DND-41 (cell line): ENCODE data around the gene ASB4.

ENCODE experiments used
- ATAC-seq: fragments of 200-7000 bp; cut with Tn5 transposase; 3 replicates; pipeline ENCODE4 v1.9.1; 2021; ENCODE audit warnings: low read depth; ENCODE audit not compliant: insufficient read depth
- DNase-seq: peaks from one replicate; pipeline ENCODE4 v3.0.0-alpha.2; 2020
- H2AFZ ChIP-seq: 2 replicates; pipeline ENCODE4 v1.6.0; 2012; ENCODE audit warnings: low read depth, low read length
- H3K27ac ChIP-seq: 2 replicates; pipeline ENCODE4 v1.5.1; 2012; ENCODE audit warnings: low read length, inconsistent platforms
- H3K27me3 ChIP-seq: fragments of 200-600 bp; sonication (generic); 2 replicates; pipeline ENCODE4 v1.6.0; 2012; ENCODE audit warnings: low read length, mild to moderate bottlenecking, inconsistent platforms; ENCODE audit not compliant: insufficient read depth, poor library complexity
- H3K36me3 ChIP-seq: 2 replicates; pipeline ENCODE4 v1.5.1; 2012; ENCODE audit warnings: low read length, inconsistent platforms; ENCODE audit not compliant: insufficient read depth
- H3K4me1 ChIP-seq: 2 replicates; pipeline ENCODE4 v1.5.1; 2012; ENCODE audit warnings: mild to moderate bottlenecking, low read length; ENCODE audit not compliant: insufficient read depth
- H3K4me2 ChIP-seq: 2 replicates; pipeline ENCODE4 v1.6.0; 2012; ENCODE audit warnings: mild to moderate bottlenecking, moderate library complexity, low read length, inconsistent platforms; ENCODE audit not compliant: insufficient read depth
- H3K4me3 ChIP-seq, 2 experiments: fragments of 200-600 bp in 1 of 2; shearing (Covaris generic) in 1 of 2; 2 replicates each; pipeline ENCODE4 v1.5.1; 2012 to 2016; ENCODE audit warnings: inconsistent platforms in 2 of 2, low read length in 2 of 2, mild to moderate bottlenecking in 2 of 2, low read depth in 1 of 2, moderate library complexity in 1 of 2
- H3K79me2 ChIP-seq: 2 replicates; pipeline ENCODE4 v1.6.0; 2012; ENCODE audit warnings: low read length, inconsistent platforms; ENCODE audit not compliant: insufficient read depth
- H3K9ac ChIP-seq: 2 replicates; pipeline ENCODE4 v1.6.0; 2012; ENCODE audit warnings: low read depth, mild to moderate bottlenecking, inconsistent platforms, low read length, moderate library complexity
- H3K9me3 ChIP-seq: 2 replicates; pipeline ENCODE4 v1.5.1; 2012; ENCODE audit warnings: low read length, moderate library complexity, mild to moderate bottlenecking, inconsistent platforms; ENCODE audit not compliant: insufficient read depth, severe bottlenecking
- H4K20me1 ChIP-seq: 2 replicates; pipeline ENCODE4 v1.6.0; 2012; ENCODE audit warnings: low read length; ENCODE audit not compliant: insufficient read depth
- CTCF ChIP-seq: IDR thresholded peaks from 2 replicates; pipeline ENCODE4 v1.5.1; 2012; ENCODE audit warnings: borderline replicate concordance, low read length, moderate library complexity, mild to moderate bottlenecking; ENCODE audit not compliant: poor library complexity, severe bottlenecking; ENCODE audit errors: extremely low read depth
- EZH2 ChIP-seq: IDR thresholded peaks from 3 replicates; pipeline ENCODE4 v1.6.1; 2012; ENCODE audit warnings: borderline replicate concordance, low read depth, mild to moderate bottlenecking, moderate library complexity, low read length, inconsistent platforms; ENCODE audit not compliant: severe bottlenecking

ASB4 gene

GRCh38 chr7:95584769-95585425 lies 99.2 kb downstream of the ASB4 start:
- no peaks in the 10 kb centered on the region for H3K4me1 ChIP-seq
- TF ChIP-seq CTCF = no peak
- no peak for TF ChIP-seq EZH2
- H4K20me1 ChIP-seq = no peaks in the 10 kb centered on the region
- DNase-seq (no peak), ATAC-seq (no peak)
- H3K4me2 ChIP-seq = no peak overlapping the region
- no peaks in the 10 kb centered on the region for H3K79me2 ChIP-seq
- no peaks in the 10 kb centered on the region for H3K36me3 ChIP-seq
- no peak overlapping the region for H3K27ac ChIP-seq
- no peak overlapping the region for H3K4me3 ChIP-seq
- H3K27me3 ChIP-seq = no peaks in the 10 kb centered on the region
- H3K9ac ChIP-seq = no peak overlapping the region
- no peaks in the 10 kb centered on the region for H3K9me3 ChIP-seq
- no peak overlapping the region for H2AFZ ChIP-seq

- TF ChIP-seq CTCF (no peak), EZH2 (no peak)
- H3K4me1 ChIP-seq = no peaks in the 10 kb centered on the region
Observed at GRCh38 chr7:95585426-95585789, 99.7 kb downstream of the ASB4 start.

GRCh38 chr7:95586951-95587301 lies 101.2 kb downstream of the ASB4 start:
- no peak overlapping the region for H3K4me2 ChIP-seq
- no peak for TF ChIP-seq CTCF
- no peak for TF ChIP-seq EZH2
- no peak for ATAC-seq
- no peaks in the 10 kb centered on the region for H3K27me3 ChIP-seq
- DNase-seq = no peak
- H4K20me1 ChIP-seq = no peaks in the 10 kb centered on the region
- no peak overlapping the region for H2AFZ ChIP-seq
- H3K9ac ChIP-seq = no peak overlapping the region
- no peaks in the 10 kb centered on the region for H3K4me1 ChIP-seq
- no peaks in the 10 kb centered on the region for H3K36me3 ChIP-seq
- no peak overlapping the region for H3K4me3 ChIP-seq
- H3K9me3 ChIP-seq = no peaks in the 10 kb centered on the region
- H3K27ac ChIP-seq = no peak overlapping the region
- no peaks in the 10 kb centered on the region for H3K79me2 ChIP-seq

More at GRCh38 chr7:95585426-95585789, 99.7 kb downstream of the ASB4 start:
- DNase-seq (no peak), ATAC-seq (no peak)
- Histone ChIP-seq H3K9me3 (no peaks in the 10 kb centered on the region), H3K36me3 (no peaks in the 10 kb centered on the region), H3K27ac (no peak overlapping the region), H3K4me3 (no peak overlapping the region), H2AFZ (no peak overlapping the region), H3K27me3 (no peaks in the 10 kb centered on the region), H3K4me2 (no peak overlapping the region), H4K20me1 (no peaks in the 10 kb centered on the region), H3K9ac (no peak overlapping the region), H3K79me2 (no peaks in the 10 kb centered on the region)
